ACHN (cell line): ENCODE measurements around the gene ATRAID.

Experiments
- DNase-seq: peaks from one replicate; pipeline ENCODE4 v3.0.0-alpha.2; 2015
- in situ Hi-C: cut with HindIII; loops from 2 replicates; pipeline ENCODE4 v1.10.0; 2017; ENCODE audit warnings: low sequenced_read_pairs, low pct_ligation_motif_present, low pct_unique_long_range_greater_than_20kb

The ATRAID gene

DNA sequence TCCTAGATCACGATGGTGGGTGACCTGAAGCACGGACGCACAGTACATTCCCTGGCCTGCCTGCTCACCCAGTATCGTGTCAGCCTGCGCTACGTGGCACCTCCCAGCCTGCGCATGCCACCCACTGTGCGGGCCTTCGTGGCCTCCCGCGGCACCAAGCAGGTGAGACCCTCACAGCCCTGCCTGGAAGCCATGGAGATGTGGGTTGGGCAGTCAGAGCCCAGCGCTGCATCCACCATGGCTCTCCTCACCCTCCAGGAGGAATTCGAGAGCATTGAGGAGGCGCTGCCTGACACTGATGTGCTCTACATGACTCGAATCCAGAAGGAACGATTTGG, 30.7 kb downstream of the ATRAID start:
- in situ Hi-C loops: no loop called here
- no peak for DNase-seq

DNA sequence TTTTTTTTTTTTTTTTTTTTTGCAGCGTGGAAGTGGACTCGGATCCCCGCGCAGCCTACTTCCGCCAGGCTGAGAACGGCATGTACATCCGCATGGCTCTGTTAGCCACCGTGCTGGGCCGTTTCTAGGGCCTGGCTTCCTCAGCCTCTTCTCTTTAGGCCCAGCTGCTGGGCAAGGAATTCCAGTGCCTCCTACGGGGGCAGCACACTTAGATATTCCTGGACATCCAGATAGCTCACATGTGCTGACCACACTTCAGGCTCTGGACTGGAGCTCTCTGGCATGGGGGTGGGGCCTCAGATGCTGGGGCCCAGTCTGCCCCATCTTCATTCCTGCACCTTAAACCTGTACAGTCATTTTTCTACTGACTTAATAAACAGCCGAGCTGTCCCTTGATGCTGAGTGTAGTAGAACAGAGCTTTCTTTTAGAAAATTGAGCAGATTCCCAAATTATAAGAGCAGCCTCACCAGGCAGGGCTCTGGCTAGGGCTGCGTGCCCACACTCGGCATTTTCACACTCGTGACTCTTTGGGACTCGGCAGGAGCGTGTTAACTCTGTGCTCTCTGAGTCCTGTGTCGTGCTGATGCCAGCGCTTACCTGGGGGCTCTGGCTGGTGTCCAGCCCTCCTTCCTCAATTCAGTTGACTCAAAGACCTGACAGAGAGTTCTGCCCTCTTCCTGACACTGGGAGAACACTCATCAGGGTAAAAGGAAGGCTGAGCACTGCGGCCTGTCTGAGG, 31.7 kb downstream of the ATRAID start:
- DNase-seq: no peak
- in situ Hi-C loops: no loop called here

DNA sequence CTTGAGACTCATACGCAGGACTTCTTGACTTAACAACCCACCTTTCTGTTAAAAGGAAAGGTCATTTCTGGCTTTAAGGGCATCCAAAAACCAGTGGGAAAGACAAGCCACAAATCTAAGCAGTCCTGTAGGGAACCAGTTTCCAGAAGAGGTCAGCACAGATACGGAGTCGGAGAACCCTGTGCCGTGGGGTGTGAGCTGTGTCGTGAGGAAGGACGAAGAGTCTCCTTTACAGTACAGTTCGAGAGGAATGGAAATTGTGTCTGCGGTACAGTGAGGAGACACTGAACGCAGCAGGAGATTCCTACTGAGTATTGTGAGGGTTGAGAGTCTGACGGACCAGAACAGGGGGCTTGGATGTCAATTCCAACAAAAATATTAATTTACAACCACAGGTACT, 33.3 kb downstream of the ATRAID start:
- DNase-seq: no peak
- in situ Hi-C loops: no loop called here

DNA sequence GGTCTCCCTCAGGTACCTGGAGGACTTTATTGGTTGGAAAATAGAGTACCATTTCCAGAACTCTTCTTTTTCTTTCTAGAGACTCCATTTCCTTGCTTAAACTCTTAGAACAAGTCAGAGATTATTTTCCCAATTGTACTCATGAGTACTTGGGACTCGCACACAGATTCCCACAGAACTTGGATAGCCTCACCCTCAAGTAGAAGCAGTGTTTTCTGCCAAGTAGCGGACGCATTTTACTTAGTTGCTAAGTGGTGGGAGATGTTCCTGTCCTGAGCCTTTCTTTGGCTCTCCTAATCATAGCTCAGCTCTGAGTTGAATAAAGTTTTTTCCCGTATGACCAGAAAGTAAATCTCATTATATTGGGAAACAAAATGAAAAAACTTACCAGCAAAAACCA, 33.8 kb downstream of the ATRAID start:
- DNase-seq: no peak
- in situ Hi-C loops: no loop called here

DNA sequence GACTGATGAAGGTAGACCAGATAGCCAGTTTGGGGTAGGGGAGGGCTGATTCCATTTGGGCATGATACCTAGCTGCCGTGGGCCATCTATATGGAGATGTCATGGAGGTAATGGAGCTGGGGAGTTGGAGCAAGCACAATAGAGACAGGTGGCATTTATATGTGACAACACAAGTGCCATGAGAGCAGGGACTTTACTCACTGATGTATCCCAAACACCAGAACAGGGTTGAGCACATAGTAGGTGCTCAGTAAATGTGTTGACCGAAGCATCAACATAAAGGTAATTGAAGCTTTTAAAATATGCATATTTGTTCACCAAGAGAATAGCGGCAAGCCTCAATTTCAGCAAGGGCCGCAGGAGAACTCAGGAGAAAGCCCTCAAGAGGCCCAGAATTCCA, 36.1 kb downstream of the ATRAID start:
- in situ Hi-C loops: no loop called here
- DNase-seq: no peak

DNA sequence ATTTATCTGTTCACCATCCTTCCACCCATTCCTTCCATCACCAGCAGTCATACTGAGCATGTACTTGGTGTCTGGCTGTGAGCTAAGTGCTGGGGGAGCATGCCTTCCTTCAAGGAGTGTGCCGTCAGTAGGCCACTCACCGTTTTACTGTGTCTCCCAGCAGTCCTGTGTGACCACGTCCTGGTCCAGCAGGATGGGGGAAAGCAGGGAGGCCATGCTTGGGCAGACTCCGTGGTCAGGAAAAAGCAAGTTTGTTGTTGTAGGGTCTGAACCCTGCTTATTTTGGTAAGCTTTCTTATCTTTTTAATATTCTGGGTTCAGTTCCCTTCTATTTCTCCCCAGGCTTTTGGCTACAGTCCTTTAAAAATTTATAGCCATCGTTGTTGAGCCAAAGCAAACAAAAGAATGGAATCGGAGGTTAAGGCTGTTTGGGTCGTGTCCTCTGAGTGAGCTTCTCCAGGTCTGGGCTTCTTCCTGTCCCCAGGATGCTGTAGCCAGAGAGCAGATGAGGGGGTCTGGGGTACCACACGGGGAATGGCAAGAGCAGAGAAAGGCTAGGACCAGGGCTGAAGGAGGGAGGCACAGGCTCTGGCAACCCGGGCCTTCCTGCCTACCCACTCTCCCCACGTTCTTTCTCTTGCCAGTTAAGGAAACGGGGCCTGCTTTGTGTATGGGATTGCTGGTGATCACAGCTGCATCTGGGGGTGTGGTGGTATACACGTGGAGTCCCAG, 37.5 kb downstream of the ATRAID start:
- no peak for DNase-seq
- in situ Hi-C loops: no loop called here

DNA sequence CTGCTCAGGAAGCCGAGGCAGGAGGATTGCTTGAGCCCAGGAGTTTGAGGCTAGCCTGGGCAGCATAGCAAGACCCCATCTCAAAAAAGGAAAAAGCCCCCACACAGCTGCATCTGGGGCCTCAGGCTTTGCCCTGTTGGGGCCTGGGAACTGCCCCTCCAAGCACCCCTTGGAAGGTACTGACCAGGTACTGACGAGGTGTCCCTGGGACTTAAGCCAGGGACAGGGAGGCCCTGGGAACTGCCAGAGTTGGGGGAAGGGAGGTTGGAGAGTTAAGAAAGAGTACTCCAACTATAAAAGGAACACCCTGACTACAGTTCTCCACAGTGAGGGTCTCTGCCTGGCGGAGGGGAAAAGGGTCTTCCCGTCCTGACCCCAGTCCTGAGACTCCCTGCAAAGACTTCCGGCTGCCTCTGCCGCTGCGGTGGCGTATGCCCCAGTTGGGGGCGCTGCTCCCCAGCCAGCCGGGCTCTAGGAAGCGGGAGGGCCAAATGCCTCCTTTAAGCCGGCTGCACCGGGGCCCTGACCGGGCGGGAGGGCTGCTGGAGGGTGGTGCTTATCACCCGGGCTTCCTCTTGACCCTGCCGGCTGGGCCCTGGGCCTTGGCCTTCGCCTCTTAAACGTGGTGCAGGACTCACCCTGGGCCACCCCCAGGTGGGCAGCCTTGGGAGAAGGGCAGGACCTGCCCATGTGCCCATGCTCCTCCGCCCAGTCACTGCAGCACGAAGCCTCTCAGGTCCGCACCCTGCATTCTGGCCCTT, 38.2 kb downstream of the ATRAID start:
- in situ Hi-C loops: no loop called here
- peak; percentile 50 for DNase-seq

DNA sequence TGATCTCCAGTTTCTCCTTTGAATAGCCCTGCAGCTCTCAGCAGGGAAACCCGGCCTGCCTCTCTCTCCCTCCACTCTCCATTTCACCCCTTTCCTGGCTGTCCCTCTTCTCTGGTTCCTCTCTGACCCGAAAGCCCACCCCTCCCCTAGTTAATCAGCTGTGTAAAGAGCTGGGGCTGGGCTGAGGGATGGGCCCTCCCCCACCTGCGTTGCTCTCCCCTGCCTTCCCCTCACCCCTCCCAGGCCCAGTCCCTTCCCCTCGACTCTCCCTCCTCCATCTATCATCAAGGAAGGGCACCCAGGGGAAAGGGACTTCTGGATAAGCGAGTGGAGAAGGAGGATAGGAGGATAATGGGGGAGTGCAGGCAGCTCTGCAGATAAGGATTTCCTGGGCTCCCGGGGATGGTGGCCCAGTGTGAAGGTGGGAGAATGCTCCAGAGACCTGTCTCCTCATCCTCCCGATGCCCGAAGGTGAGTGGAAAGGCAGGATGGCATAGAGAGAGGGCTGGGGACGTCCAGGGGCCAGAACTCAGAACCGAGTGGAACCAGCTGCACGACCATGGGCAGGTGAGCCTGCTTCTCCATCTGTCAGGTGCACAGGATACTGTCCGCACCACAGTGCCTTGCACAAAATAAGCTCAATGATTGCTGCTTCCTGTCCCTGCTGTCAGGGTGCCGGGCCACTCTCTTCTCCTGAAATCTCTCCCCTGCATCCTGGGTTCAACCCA, 39.0 kb downstream of the ATRAID start:
- in situ Hi-C loops: no loop called here
- DNase-seq: no peak

DNA sequence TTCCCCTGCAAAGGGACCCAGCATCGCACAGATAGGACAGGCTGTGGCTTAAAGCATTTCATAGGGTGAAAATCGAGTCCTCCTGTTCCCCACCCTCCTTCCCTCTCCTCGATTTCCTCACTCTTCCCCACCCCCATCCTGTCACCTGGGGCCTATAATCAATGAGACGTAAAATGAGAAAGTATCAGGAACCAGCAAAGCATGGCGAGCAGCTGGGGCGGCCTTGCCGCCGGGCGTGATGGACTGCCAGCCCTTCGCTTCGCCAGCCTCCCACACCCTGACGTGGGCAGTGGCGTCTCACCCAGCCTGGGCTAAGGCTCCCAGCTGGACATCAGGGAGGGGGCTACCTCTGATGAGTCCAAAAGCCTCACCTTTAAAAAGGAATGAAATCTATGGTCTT, 39.9 kb downstream of the ATRAID start:
- in situ Hi-C loops: no loop called here
- no peak for DNase-seq

DNA sequence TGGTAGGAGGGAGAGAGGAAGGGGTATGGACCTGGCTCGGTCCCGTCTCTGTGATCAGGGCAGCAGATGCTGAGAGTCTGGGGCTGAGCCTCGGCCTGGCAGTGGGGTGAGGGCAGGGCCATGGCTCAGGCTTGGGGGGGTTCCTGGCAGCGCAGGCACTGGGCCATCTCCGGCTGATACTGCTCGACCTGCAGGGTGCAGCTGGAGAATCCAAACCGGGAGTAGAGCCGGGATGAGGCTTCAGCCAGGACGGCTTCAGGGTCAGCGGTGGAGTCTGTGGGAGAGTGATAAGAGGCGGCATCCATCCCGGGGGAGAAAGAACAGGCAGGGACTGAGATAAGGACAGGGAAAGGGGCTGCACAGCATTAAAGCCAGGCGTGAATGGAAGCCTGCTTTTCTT, 43.3 kb downstream of the ATRAID start:
- DNase-seq: no peak
- in situ Hi-C loops: no loop called here

DNA sequence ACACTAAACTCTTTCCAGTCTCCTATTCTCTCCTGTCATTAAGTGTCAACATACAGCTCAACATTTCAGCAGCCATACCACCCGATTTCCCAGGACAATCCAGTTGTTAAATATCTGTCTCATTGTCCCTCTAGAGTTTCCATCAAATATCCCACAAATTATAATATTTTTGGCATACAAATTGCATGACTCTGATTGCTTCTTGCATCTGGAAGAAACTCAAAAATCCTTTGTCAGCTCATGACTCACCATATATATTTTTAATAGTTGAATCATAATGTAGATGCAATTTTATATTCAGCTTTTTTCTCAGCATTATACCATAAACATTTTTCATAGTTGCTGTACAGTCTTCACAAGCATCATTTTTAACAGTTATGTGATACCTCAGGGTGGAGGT, 43.8 kb downstream of the ATRAID start:
- no peak for DNase-seq
- in situ Hi-C loops: no loop called here

DNA sequence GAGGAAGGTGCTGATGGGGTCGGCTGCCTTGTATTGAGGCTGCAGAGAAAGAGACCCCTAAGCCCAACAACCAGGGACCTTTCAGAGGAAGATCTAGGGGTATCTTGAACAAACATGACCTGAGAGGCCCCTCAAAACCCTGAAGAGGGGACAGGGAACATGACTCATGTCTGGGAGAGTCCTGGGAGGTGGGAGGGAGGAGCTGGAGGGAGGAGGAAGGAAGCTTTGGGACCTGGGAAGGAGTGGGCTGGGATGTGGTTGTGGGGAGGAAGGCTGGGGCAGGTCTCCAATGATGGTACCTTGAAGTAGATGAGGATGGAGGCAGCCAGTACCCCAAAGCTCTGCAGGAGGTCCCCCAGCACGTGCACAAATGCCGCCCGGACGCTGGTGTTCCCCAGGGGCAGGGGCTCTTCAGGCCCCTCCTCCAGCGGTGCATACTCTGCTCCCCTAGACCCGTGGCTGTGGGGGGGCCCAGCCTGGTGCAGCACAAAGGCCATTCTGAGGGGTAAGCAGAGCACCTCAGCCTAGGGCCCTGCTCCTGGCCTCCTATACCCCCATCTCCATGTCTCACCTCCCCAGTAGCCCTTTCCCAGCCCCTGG, 45.1 kb downstream of the ATRAID start:
- in situ Hi-C loops: no loop called here
- no peak for DNase-seq

DNA sequence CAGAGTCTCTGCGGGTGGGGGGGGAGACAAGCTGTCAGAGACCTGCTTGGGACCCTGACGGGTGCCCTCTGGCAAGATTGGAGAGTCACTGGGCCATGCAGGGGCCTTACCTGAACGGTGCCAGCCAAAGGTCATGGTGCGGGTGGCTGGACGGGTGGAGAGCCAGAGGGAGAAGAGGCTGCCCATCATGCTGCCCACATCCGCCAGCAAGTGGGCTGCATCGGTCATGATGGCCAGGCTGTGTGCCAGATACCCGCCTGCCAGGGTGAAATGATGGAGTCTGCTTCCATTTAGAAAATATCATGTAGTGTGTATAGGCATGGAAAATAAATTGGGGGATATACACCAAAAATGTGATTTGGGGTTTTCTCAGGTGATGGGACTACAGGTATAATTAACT, 46.2 kb downstream of the ATRAID start:
- in situ Hi-C loops: no loop called here
- DNase-seq: no peak

DNA sequence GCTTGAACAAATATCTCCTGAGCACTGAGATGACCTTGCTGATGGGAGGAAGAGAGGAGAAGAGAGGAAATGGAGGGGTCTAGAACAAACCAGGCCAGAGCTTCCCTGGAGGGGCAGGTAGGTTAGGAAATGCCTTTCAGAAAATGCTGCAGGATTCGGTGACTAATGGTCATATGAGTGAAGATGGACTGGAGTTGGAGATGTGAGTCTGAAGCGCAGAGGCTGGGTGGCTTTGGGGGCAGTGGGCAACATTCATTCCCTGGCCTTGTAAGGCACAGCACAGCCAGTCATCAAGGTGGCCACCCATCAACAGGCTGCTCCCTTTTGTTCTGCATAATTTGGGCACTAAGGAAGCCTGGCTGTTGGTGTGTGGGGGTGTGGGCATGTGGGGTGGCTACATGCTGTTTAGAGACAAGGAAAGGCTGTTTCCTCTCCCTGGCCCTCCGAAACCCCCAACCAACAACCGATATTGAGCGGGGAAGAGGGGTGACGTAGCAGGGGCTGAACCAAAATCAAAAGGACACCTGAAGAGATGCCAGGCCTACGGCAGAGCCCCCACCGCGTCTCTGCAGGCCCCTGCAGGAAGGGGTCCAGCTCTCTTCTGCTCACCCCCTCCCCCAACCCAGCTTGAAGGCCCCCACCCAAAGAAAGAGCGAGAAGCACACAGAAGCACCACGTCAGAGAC, 49.5 kb downstream of the ATRAID start:
- in situ Hi-C loops: no loop called here
- DNase-seq: no peak

DNA sequence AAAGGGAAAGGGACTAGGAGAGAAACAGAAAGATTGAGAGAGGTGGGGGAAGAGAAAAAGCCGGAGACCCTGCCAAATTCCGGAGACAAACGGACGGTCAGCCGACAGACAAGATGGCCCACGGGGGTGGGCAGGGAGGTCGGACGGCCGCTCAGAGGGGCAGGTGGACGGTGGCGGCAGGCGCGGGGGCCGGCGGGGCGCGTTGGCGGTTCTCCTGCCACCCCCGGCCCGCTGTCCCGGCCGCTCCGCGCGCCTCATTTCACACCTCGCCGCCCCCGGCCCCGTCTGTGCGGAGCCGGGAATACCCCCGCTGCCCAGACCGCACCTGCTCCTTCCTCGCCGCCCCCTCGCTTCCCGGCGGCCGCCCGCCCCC, 50.1 kb downstream of the ATRAID start:
- in situ Hi-C loops: no loop called here
- DNase-seq: no peak

DNA sequence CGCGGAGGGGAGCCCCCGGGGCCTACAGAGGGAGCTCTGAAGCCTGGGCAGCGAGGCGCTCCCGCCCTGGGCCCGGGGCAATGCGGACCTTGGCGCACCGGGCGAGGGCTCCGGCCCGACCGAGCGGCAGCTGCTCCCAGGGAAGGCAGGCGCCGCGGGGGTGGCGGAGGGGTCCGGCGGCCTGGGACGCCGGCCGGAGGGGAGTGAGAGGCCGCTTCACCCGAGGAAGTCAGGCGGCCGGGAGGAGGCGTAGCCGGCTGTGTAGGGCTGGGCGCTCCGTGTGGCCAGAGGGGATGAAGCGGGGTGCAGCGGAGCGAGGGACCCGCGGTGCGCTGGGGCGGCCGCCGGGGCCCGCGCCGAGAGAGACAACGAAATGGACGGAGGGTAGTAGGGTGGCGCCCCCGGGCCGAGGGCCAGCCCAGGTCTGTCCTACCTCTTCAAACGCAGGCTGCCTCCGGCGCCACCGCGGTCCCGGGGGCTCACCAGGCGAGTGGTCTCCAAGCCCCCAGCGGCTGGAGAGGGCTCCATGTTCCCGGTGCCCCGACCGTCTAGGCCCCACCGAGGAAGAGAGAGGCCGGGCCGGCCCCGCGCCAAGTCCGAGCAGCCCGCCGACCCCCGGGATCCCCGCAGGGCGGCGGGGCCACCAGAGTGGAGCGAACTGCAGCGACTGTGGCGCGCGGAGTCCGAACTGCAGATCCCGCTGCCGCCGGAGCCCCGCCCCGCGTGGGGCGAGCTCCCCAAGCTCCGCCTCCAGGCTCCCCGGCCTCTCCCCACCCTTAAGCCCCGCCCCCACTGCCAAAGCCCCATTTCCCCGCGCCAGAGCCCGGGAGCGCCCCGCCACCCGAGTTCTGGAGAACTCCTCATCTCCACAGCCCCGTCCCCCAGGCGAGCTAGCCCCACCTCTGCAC, 50.8 kb downstream of the ATRAID start, which contains the start of gene SLC30A3:
SLC30A3 (minus strand) TSS at position 669 of the 908 bp plus-strand sequence; CDS start at position 528, 141 bp downstream.
- in situ Hi-C loops: no loop called here
- DNase-seq: peak; percentile 54
